DND-41 (cell line): ENCODE results near the gene CFAP97.
"Not testable (repeated sequence)": the region's sequence is repeated elsewhere in the genome, so short reads cannot be mapped to it uniquely, and the experiment has no call there.

Experiments
- ATAC-seq: fragments of 200-7000 bp; cut with Tn5 transposase; 3 replicates; pipeline ENCODE4 v1.9.1; 2021; ENCODE audit warnings: low read depth; ENCODE audit not compliant: insufficient read depth
- DNase-seq: peaks from one replicate; pipeline ENCODE4 v3.0.0-alpha.2; 2020
- H2AFZ ChIP-seq: 2 replicates; pipeline ENCODE4 v1.6.0; 2012; ENCODE audit warnings: low read depth, low read length
- H3K27ac ChIP-seq: 2 replicates; pipeline ENCODE4 v1.5.1; 2012; ENCODE audit warnings: low read length, inconsistent platforms
- H3K27me3 ChIP-seq: fragments of 200-600 bp; sonication (generic); 2 replicates; pipeline ENCODE4 v1.6.0; 2012; ENCODE audit warnings: low read length, mild to moderate bottlenecking, inconsistent platforms; ENCODE audit not compliant: insufficient read depth, poor library complexity
- H3K36me3 ChIP-seq: 2 replicates; pipeline ENCODE4 v1.5.1; 2012; ENCODE audit warnings: low read length, inconsistent platforms; ENCODE audit not compliant: insufficient read depth
- H3K4me1 ChIP-seq: 2 replicates; pipeline ENCODE4 v1.5.1; 2012; ENCODE audit warnings: mild to moderate bottlenecking, low read length; ENCODE audit not compliant: insufficient read depth
- H3K4me2 ChIP-seq: 2 replicates; pipeline ENCODE4 v1.6.0; 2012; ENCODE audit warnings: mild to moderate bottlenecking, moderate library complexity, low read length, inconsistent platforms; ENCODE audit not compliant: insufficient read depth
- H3K4me3 ChIP-seq, 2 experiments: fragments of 200-600 bp in 1 of 2; shearing (Covaris generic) in 1 of 2; 2 replicates each; pipeline ENCODE4 v1.5.1; 2012 to 2016; ENCODE audit warnings: inconsistent platforms in 2 of 2, low read length in 2 of 2, mild to moderate bottlenecking in 2 of 2, low read depth in 1 of 2, moderate library complexity in 1 of 2
- H3K79me2 ChIP-seq: 2 replicates; pipeline ENCODE4 v1.6.0; 2012; ENCODE audit warnings: low read length, inconsistent platforms; ENCODE audit not compliant: insufficient read depth
- H3K9ac ChIP-seq: 2 replicates; pipeline ENCODE4 v1.6.0; 2012; ENCODE audit warnings: low read depth, mild to moderate bottlenecking, inconsistent platforms, low read length, moderate library complexity
- H3K9me3 ChIP-seq: 2 replicates; pipeline ENCODE4 v1.5.1; 2012; ENCODE audit warnings: low read length, moderate library complexity, mild to moderate bottlenecking, inconsistent platforms; ENCODE audit not compliant: insufficient read depth, severe bottlenecking
- H4K20me1 ChIP-seq: 2 replicates; pipeline ENCODE4 v1.6.0; 2012; ENCODE audit warnings: low read length; ENCODE audit not compliant: insufficient read depth
- EZH2 ChIP-seq: IDR thresholded peaks from 3 replicates; pipeline ENCODE4 v1.6.1; 2012; ENCODE audit warnings: borderline replicate concordance, low read depth, mild to moderate bottlenecking, moderate library complexity, low read length, inconsistent platforms; ENCODE audit not compliant: severe bottlenecking
- TF ChIP-seq, protein P1 (sequence below): IDR thresholded peaks from 2 replicates; pipeline ENCODE4 v1.5.1; 2012; ENCODE audit warnings: borderline replicate concordance, low read length, moderate library complexity, mild to moderate bottlenecking; ENCODE audit not compliant: poor library complexity, severe bottlenecking; ENCODE audit errors: extremely low read depth

The CFAP97 gene

DNA sequence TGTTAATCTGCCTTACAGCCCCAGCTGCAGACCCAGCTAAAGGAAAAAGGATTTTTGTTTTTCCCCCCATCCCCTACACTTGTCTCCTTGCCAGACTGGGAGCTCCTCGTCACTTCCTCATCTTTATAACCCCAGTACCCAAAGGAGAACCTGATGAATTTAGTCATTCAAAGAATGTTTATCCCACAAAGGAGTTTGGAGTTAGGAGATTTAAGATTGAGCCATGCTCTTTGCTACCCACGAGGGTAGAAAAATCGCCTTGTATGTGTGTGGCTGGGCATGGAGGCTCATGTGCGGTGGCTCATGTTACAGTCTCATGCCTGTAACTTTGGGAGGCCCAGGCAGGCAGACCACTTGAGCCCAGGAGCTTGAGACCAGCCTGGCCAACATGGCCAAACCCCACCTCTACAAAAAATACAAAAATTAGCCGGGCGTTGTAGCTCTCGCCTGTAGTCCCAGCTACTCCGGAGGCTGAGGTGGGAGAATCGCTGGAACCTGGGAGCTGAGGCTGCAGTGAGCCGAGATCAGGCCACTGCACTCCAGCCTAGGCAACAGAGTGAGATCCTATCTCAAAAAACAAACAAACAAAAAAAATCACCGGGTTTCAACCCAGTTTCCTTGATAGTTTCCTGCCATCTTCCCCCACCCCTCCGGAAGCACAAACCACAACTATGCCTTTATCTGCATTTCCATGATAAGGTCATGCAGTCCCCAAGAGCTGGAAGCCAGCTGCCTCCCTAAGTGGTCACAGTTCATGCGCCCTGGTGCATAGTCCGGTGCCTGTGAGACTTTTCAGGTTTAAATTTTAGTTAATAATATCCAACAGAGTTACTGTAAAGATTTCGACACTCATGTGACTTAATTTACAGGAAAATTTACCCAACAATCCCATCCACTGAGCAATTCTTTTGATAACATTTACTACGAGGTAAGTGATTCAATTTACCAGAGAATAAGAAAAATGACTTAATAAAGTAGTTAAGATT, 1.5 kb downstream of the CFAP97 start:
- H3K9ac ChIP-seq, result peak overlapping the region; percentile 96
- H3K27me3 ChIP-seq, result no peaks in the 10 kb centered on the region
- no peak for ATAC-seq
- no peaks in the 10 kb centered on the region for H3K9me3 ChIP-seq
- no peaks in the 10 kb centered on the region; the same call in 1 of the 2 replicates for H4K20me1 ChIP-seq
- peak overlapping the region; percentile 99 for H3K4me2 ChIP-seq
- H3K4me1 ChIP-seq, result peaks cover 35% of the 10 kb centered on the region
- H2AFZ ChIP-seq, result no peak overlapping the region; the same call in 1 of the 2 replicates
- no peak for DNase-seq
- peak overlapping the region in 1 of 2 experiments; percentile 76; a peak in 3 of 4 replicates for H3K4me3 ChIP-seq
- TF ChIP-seq EZH2, result no peak
- TF ChIP-seq, protein P1, sequence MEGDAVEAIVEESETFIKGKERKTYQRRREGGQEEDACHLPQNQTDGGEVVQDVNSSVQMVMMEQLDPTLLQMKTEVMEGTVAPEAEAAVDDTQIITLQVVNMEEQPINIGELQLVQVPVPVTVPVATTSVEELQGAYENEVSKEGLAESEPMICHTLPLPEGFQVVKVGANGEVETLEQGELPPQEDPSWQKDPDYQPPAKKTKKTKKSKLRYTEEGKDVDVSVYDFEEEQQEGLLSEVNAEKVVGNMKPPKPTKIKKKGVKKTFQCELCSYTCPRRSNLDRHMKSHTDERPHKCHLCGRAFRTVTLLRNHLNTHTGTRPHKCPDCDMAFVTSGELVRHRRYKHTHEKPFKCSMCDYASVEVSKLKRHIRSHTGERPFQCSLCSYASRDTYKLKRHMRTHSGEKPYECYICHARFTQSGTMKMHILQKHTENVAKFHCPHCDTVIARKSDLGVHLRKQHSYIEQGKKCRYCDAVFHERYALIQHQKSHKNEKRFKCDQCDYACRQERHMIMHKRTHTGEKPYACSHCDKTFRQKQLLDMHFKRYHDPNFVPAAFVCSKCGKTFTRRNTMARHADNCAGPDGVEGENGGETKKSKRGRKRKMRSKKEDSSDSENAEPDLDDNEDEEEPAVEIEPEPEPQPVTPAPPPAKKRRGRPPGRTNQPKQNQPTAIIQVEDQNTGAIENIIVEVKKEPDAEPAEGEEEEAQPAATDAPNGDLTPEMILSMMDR, result no peak
- peaks cover 5% of the 10 kb centered on the region; the same call in 1 of the 2 replicates for H3K36me3 ChIP-seq
- H3K27ac ChIP-seq, result peak overlapping the region; percentile 28; the same call in 1 of the 2 replicates
- peaks cover 45% of the 10 kb centered on the region for H3K79me2 ChIP-seq

DNA sequence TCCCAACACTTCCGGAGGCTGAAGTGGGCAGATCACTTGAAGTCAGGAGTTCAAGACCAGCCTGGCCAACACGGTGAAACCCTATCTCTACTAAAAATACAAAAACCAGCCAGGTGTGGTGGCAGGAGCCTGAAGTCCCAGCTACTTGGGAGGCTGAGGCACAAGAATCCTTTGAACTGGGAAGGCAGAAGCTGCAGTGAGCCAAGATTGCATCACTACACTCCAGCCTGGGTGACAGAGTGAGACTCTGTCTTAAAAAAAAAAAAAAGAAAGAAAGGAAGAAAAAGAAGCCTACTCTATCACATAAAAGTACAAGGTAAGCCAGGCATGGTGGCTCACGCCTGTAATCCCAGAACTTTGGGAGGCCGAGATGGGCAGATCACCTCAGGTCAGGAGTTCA, 5.6 kb downstream of the CFAP97 start:
- not testable (repeated sequence) for H3K4me3 ChIP-seq, H3K36me3 ChIP-seq, H3K9me3 ChIP-seq, DNase-seq, H2AFZ ChIP-seq, ATAC-seq, H3K9ac ChIP-seq, H3K27ac ChIP-seq, H3K4me2 ChIP-seq, H3K27me3 ChIP-seq, H4K20me1 ChIP-seq
- H3K4me1 ChIP-seq, result peaks cover 18% of the 10 kb centered on the region
- H3K79me2 ChIP-seq, result peaks cover 45% of the 10 kb centered on the region

DNA sequence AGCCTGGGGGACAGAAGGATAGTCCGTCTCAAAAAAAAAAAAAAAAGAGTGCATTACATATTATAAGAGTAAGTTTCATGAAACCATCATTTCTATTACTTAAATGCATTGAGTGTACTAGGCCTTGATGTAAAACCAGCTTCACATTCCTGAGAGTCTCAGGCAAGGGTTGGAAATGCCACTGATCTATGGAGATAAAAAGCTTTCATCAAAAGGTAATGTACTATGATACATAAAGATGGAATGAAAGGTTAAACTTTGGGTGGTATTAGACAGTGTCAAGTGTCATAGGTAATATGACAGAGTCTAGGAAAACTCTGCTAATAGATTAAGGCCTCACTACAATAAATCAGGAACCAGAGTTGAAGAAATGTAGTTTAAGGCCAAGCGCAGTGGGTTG, 7.4 kb downstream of the CFAP97 start:
- Histone ChIP-seq H3K4me2 (no peak overlapping the region), H3K4me3 (no peak overlapping the region), H2AFZ (no peak overlapping the region), H3K79me2 (peaks cover 27% of the 10 kb centered on the region), H3K9me3 (no peaks in the 10 kb centered on the region), H3K27me3 (no peaks in the 10 kb centered on the region), H4K20me1 (no peaks in the 10 kb centered on the region; the same call in 1 of the 2 replicates), H3K36me3 (peaks cover 5% of the 10 kb centered on the region; the same call in 1 of the 2 replicates), H3K4me1 (0 out of 2 replicates have a peak, but pooled peaks cover under 1% of the 10 kb centered on the region), H3K27ac (no peak overlapping the region), H3K9ac (no peak overlapping the region)
- DNase-seq (no peak), ATAC-seq (no peak)
- TF ChIP-seq, protein P1, result no peak
- no peak for TF ChIP-seq EZH2
